22Rv1 (cell line): ENCODE results near the gene PPP6R3.

Experiments used
- CTCF ChIP-seq: fragments of 450-650 bp; IDR thresholded peaks from 2 replicates; pipeline ENCODE4 v1.5.1; 2017; ENCODE audit warnings: mild to moderate bottlenecking
- ZFX ChIP-seq: fragments of 450-650 bp; IDR thresholded peaks from 2 replicates; pipeline ENCODE4 v1.6.1; 2017; ENCODE audit warnings: antibody characterized with exemption, borderline replicate concordance

- TF ChIP-seq CTCF (no peak), ZFX (no peak)
These were observed 118.9 kb downstream of the PPP6R3 start for GRCh38 chr11:68579455-68579854.
